NCI-H446 treated with DMSO at 0.1 percent for 48 hours (cell line): ENCODE measurements around the gene AKT1.

Experiments
- DNase-seq: peaks from one replicate; lab custom pipeline; 2025; lab: John Stamatoyannopoulos, UW

Gene AKT1

GRCh38 chr14:104799244-104800014, 3.9 kb upstream of the AKT1 start:
- DNase-seq = no peak

GRCh38 chr14:104798300-104799243, 3.0 kb upstream of the AKT1 start:
- DNase-seq = no peak

DNA sequence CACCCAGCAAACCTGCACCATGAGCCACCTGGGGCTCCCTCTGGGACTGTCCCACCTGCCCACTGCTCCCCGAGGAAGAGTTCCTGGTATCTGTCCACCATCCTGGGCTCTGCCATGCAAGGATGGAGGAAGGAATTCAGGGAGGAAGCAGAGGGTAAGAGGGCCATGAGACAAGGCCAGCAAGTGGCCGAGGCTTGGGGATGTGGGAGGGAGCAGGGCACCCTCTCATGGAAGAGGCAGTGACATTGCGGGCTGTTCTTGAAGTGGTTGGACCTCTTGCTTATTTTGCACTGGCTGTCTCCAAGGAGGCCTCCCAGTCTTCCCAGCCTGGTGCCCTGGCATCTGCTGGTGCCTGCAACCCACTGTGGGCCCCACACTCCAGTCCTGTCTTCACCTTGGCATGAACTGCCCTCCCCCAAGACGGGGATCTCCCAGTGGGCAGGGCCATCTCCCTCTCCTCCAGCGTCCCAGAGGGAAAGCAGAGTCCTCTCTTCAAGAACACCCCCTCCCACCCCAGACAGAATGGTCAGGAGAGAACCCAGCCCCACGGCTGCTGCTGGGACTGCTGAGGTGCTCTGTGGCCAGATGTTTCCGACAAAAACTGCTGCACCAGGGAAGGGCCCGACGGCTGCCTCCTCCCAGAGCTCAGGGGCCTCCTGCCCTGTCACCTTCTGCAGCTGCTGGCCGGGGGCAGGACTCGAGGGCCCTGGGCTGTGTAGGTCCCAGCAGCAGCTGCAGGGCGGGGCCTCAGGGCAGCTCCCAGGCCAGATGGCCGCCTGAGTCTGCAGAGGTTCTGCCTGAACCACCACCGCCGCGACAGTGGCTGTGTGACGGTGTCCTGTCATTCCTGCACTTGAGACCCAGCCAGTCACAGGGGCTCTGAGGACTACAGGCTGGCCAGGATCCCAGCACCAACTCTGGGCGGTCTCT, 1.8 kb upstream of the AKT1 start:
- no peak for DNase-seq

DNA sequence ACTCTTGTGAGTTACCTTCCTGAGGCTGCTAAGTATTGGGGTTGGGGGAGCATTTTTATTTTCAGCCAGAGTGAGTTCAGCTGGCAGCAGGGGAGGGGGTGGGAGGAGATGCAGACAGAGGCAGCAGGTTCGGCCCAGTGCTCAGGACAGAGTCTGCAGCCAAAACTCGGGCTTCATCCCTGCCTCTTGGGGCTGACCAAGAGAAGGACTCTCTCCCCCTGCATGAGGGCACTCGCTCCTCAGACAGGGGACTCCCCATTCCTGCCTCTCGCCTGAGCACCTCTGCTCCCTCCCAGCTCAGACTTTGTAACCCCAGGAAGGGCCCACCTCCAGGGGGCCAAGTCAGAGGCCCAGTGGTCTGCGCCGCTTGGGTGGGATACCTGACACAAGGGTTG, 1.1 kb upstream of the AKT1 start:
- no peak for DNase-seq

- no peak for DNase-seq
Observed at GRCh38 chr14:104795781-104796686, 486 bp upstream of the AKT1 start.

DNA sequence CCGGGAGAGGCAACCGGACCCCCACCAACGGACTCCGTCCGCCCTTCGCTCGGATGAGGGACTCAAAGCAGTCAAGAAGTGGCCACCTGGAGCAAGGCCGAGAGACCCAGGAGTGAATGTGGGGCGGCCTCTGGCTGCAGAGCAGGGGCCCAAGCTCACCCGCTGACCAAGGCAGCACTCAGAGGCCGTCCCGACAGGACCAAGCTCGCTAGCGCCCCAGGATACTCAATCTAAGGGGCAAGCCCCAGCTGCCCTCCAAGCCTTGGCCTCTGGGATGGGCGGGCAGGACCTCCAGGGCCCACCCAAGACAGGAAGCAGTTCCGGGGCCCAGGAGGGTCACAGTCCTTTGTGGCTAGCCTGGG, 936 bp downstream of the AKT1 start:
- no peak for DNase-seq

GRCh38 chr14:104794099-104794498, 1.4 kb downstream of the AKT1 start:
- DNase-seq = no peak

GRCh38 chr14:104793703-104793959, 1.9 kb downstream of the AKT1 start:
- DNase-seq = no peak

DNA sequence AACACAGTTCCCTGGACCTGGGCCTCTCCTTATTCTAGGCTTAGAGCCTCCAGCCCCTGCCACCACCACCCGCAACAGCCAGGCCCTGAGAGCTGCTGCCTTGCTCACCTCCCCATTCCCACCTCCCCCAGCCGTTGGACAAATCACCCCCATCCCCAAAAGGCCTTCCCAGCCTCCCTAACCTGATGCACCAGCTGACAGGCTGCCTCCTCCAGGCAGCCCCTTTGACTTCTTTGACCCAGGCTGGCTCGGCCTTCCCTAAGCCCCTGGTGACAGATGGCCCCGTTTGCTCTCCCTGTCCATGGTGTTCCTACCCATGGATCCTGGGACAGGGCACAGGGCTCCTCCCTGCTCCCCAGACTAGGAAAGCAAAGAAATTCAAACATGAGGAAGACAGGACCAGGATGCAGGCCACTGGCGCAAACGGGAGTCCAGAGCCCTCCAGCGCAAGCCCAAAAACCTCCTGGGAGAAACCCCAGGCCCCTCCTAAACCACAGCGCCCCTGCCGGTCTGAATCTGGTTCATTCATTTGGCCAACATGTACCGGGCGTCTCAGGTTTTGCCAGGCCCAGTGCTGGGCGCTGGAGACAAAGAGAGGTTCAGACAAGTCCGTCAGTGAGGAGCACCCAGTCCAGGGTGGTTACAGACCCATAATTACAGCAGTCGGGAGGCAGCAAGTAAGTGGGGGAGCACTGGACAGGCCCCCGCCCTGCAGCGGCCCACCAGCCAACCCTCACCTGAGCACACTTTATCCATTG, 2.4 kb downstream of the AKT1 start:
- DNase-seq = no peak

DNA sequence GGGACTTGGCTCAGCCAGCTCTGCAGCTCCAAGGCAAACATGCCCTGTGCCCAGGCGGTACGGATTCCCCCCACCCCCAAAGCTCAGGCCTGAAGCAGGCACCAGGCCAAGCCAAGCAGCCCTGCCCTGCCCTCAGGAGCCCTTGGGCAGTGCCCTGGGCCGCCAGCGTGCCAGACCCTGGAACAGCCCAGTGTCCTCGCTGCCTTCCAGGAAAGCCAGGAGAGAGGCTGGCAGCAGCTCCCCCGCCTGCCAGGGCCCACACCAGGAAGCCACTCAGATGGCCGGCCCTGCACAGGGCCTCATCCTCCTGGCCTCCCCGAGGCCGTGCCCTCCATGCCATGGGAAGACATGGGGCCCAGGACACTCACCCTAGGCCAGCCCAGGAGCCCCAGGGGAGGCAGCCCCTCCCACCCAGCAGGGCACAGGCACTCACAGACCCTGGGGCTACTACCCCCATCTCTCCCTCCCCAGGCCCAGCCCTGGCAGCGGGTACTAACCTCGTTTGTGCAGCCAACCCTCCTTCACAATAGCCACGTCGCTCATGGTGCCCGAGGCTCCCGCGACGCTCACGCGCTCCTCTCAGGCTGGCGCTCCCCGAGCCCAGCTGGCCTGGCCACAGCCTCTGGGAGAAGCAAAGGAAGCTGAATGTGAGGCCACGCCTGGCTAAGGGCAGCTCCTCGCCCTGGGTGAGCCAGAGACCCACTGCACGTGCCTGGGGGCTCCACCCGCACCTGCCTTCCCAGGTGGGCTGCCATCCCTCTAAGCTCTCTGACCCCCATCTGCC, 3.3 kb downstream of the AKT1 start:
- no peak for DNase-seq

DNA sequence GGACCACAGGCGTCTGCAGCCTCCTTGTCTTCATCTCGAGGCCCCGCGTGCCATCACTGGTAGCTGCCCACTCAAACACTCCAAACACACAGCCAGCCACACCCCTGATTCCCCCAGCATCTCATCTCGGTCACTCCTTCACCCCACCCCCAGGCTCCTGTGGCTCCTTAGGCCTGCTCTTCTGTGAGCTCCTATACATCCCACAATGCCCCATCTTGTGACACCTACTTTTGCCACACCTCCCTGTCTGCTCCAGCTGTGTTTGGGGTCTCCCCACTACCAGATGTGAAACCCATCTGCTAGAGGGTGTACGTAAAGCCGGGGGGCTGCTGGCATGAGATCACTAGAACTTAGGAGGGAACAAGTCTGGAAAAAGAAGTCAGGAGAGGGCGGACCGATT, 4.1 kb downstream of the AKT1 start:
- no peak for DNase-seq

GRCh38 chr14:104789752-104790743, 5.5 kb downstream of the AKT1 start:
- no peak for DNase-seq

DNA sequence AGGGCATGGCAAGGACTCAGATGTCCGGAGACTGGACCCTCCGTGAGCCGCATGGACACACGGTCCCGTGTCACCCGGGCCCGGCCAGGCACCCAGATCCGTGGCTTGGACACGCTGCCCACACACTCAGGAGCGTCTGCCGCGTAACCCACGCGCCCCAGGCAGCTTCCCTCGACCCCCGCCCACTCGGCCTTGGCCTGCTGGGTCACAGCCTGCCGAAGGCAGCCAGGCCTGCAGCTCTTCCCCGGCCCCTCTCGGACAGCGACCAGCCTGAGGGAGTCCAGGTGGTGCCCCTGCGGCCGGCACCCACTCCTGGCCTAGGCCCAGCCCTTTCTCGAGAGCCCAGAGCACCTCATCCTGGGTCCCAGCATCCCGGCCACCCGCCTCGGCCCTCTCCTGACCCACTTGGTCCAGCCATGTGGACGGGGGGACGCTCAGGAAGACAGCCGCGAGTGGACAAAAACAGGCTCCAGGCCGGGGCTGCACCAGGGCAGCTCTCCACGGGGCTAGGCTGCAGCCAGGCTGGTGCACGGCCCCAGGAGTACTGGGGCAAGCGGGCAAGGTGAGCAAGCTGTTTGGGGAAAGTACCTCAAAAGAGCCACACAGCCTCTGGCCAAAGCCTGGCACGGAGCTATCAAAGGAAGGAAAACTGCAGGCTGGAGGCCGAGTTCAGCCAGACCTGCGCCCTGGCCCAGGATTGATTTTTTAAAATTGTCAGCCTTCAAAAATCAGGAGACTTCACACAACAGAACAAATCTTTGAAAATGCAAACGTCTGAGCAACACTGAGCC, 6.5 kb downstream of the AKT1 start:
- DNase-seq = no peak

DNA sequence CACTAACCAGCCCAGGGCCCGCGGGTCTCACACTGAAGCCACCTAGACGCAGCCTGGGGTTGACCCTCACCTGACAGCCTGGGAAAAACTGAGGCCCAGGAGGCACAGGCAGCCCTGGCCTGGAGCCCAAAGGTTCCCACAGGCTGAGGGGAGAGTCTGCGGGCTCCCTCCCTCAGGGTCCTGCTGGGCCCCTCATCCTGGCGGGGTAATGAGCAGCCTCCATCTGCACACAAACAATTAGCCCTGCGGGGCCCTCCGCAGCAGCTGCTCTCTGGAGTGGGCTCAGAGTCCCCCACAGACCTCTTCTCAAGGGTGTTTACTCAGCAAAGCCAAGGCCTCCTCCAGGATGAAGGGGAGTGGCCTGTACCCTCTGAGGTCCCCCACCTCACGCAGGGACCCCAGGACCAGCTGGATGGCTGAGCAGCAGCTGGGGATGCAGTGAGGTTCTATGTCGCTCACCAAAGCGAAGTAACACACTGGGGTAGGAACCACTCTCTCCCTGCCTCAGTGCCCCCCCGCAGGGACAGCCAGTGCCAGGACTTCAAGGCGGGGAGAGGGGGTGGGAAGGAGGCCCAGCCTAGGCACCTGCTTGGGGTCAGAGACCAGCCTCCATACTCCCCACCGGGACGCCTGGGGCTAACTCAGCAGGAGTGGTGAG, 7.3 kb downstream of the AKT1 start:
- no peak for DNase-seq

- no peak for DNase-seq
Observed at GRCh38 chr14:104787736-104788135, 7.8 kb downstream of the AKT1 start.

DNA sequence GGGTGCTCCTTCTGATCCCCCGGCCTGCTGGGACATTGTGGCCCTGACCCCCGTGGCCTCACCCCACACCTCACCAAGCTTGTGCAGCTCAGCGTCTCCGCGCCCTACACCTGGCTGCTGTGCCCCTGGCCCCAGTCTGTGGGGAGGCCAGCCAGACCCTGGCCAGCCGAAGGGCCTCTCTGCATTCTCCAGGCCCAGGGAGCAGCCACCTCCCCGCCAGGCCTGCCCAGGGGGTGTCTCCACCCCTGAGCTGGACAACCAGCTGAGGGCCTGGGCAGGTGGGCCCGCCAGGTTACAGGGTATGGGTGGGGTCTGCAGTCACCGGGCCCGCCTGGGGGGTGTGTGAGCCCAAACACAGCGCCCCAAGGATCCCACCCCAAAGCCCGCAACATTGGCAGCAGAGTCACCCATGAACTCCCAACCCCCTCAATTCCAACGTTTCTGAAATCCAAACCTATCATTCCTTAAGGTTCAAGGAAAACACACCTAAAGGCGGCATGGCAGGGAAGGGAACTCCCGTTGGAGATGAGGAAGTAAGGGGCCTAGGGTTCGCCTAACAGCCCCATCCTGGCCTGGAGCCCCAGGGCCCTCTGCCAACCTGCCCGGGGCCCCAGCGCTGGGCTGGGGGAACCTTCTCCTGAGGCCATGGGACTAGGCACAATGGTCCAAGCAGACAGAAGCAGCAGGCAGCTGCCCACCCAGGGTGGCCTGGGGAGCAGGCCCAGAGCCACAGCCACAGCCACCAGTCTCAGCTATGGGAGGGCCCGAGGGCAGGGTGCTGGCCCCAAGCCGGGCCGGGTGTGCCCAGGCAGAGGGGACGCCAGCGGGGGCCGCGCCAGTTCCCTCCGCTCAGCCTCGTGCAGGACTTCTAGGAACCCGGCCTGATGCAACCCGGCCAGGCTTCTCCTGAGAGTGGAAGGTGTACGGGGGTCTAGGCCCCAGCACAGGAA, 8.5 kb downstream of the AKT1 start:
- no peak for DNase-seq
